ENCODE measurements around the gene TJP3.

TJP3 gene

GRCh38 chr19:3775374-3775711, 67.2 kb downstream of the TJP3 start:
- Histone ChIP-seq H3K27me3 (ENCODE audit: low read depth, low read length) (no peaks in the 10 kb centered on the region), H3K36me3 (ENCODE audit: control insufficient read depth in 1 of 2, insufficient read depth in 2 of 2, low read length in 2 of 2) (no peaks in the 10 kb centered on the region), H3K4me3 (ENCODE audit: low read depth in 1 of 2, low read length in 2 of 2) (no peak overlapping the region), H3K27ac (ENCODE audit: low read length) (no peak overlapping the region), H3K9me3 (ENCODE audit: control insufficient read depth in 1 of 2, low read length in 2 of 2) (no peaks in the 10 kb centered on the region), H3K4me1 (ENCODE audit: control insufficient read depth in 1 of 2, insufficient read depth in 2 of 2, low read length in 2 of 2) (no peaks in the 10 kb centered on the region)

GRCh38 chr19:3775831-3776230, 67.6 kb downstream of the TJP3 start:
- Histone ChIP-seq H3K9me3 (ENCODE audit: control insufficient read depth in 1 of 2, low read length in 2 of 2) (peaks cover 0 to 3% of the 10 kb centered on the region in 2 donors), H3K36me3 (ENCODE audit: control insufficient read depth in 1 of 2, insufficient read depth in 2 of 2, low read length in 2 of 2) (no peaks in the 10 kb centered on the region), H3K4me1 (ENCODE audit: control insufficient read depth in 1 of 2, insufficient read depth in 2 of 2, low read length in 2 of 2) (no peaks in the 10 kb centered on the region), H3K27me3 (ENCODE audit: low read depth, low read length) (no peaks in the 10 kb centered on the region), H3K4me3 (ENCODE audit: low read depth in 1 of 2, low read length in 2 of 2) (no peak overlapping the region), H3K27ac (ENCODE audit: low read length) (no peak overlapping the region)

DNA sequence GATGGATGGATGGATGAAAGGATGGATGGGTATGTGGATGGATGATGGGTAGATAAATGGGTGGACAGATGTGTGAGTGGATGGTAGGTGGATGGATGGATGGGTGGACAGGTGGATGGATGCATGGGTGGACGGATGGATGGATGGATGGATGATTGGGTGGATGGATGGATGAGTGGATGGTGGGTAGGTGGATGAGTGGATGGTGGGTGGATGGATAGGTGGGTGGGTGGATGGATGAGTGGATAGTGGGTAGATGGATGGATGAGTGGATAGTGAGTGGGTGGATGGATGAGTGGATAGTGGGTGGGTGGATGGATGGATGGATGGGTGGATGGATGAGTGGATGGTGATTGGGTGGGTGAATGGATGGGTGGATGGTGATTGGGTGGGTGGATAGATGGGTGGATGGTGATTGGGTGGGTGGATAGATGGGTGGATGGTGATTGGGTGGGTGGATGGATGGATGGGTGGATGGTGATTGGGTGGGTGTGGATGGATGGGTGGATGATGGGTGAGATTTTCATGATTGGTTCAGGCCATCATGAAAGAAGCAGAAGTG, 68.4 kb downstream of the TJP3 start:
- Histone ChIP-seq H3K4me1 (ENCODE audit: control insufficient read depth in 1 of 2, insufficient read depth in 2 of 2, low read length in 2 of 2) (no peaks in the 10 kb centered on the region), H3K36me3 (ENCODE audit: control insufficient read depth in 1 of 2, insufficient read depth in 2 of 2, low read length in 2 of 2) (no peaks in the 10 kb centered on the region), H3K27me3 (ENCODE audit: low read depth, low read length) (no peaks in the 10 kb centered on the region), H3K27ac (ENCODE audit: low read length) (no peak overlapping the region), H3K9me3 (ENCODE audit: control insufficient read depth in 1 of 2, low read length in 2 of 2) (peaks cover 2 to 10% of the 10 kb centered on the region in 2 donors), H3K4me3 (ENCODE audit: low read depth in 1 of 2, low read length in 2 of 2) (no peak overlapping the region)

GRCh38 chr19:3778104-3778867, 70.1 kb downstream of the TJP3 start:
- no peaks in the 10 kb centered on the region for H3K4me1 ChIP-seq (ENCODE audit: control insufficient read depth in 1 of 2, insufficient read depth in 2 of 2, low read length in 2 of 2)
- H3K36me3 ChIP-seq (ENCODE audit: control insufficient read depth in 1 of 2, insufficient read depth in 2 of 2, low read length in 2 of 2): no peaks in the 10 kb centered on the region
- H3K4me3 ChIP-seq (ENCODE audit: low read depth in 1 of 2, low read length in 2 of 2): no peak overlapping the region
- H3K9me3 ChIP-seq (ENCODE audit: control insufficient read depth in 1 of 2, low read length in 2 of 2): peaks cover 12 to 25% of the 10 kb centered on the region in 2 donors
- H3K27ac ChIP-seq (ENCODE audit: low read length): no peak overlapping the region
- no peaks in the 10 kb centered on the region for H3K27me3 ChIP-seq (ENCODE audit: low read depth, low read length)

- Histone ChIP-seq H3K4me1 (ENCODE audit: control insufficient read depth in 1 of 2, insufficient read depth in 2 of 2, low read length in 2 of 2) (no peaks in the 10 kb centered on the region), H3K27me3 (ENCODE audit: low read depth, low read length) (no peaks in the 10 kb centered on the region), H3K9me3 (ENCODE audit: control insufficient read depth in 1 of 2, low read length in 2 of 2) (peaks cover 12 to 25% of the 10 kb centered on the region in 2 donors), H3K4me3 (ENCODE audit: low read depth in 1 of 2, low read length in 2 of 2) (no peak overlapping the region), H3K36me3 (ENCODE audit: control insufficient read depth in 1 of 2, insufficient read depth in 2 of 2, low read length in 2 of 2) (no peaks in the 10 kb centered on the region), H3K27ac (ENCODE audit: low read length) (no peak overlapping the region)
Observed at GRCh38 chr19:3778899-3779723, 70.9 kb downstream of the TJP3 start.

DNA sequence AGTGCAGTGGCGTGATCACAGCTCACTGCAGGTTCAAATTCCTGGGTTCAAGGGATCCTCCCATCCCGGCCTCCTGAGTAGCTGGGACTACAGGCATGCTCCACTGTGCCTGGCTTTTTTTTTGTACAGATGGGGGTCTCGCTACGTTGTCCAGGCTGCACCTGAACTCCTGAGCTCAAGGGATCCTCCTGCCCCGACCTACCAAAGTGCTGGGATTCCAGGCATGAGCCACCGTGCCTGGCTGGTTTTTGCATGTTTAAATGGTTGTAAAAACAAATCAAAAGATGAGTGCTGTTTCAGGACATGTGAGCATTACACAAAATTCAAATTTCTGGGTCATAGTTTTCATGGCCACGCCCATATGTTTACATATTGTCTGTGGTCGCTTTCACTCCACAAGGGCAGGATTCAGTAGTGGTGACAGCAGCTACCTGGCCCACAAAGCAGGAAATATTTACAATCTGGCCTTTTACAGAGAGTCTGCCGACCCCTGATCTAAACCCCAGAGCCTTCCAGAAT, 72.7 kb downstream of the TJP3 start:
- no peak overlapping the region for H3K27ac ChIP-seq (ENCODE audit: low read length)
- H3K4me1 ChIP-seq (ENCODE audit: control insufficient read depth in 1 of 2, insufficient read depth in 2 of 2, low read length in 2 of 2): peaks cover 0 to 11% of the 10 kb centered on the region in 2 donors
- H3K9me3 ChIP-seq (ENCODE audit: control insufficient read depth in 1 of 2, low read length in 2 of 2): peaks cover 12 to 25% of the 10 kb centered on the region in 2 donors
- H3K36me3 ChIP-seq (ENCODE audit: control insufficient read depth in 1 of 2, insufficient read depth in 2 of 2, low read length in 2 of 2): no peaks in the 10 kb centered on the region
- no peak overlapping the region for H3K4me3 ChIP-seq (ENCODE audit: low read depth in 1 of 2, low read length in 2 of 2)
- no peaks in the 10 kb centered on the region for H3K27me3 ChIP-seq (ENCODE audit: low read depth, low read length)

GRCh38 chr19:3781603-3782002, 73.4 kb downstream of the TJP3 start:
- Histone ChIP-seq H3K27me3 (ENCODE audit: low read depth, low read length) (no peaks in the 10 kb centered on the region), H3K9me3 (ENCODE audit: control insufficient read depth in 1 of 2, low read length in 2 of 2) (peaks cover 12 to 25% of the 10 kb centered on the region in 2 donors), H3K4me1 (ENCODE audit: control insufficient read depth in 1 of 2, insufficient read depth in 2 of 2, low read length in 2 of 2) (peaks cover 0 to 14% of the 10 kb centered on the region in 2 donors), H3K36me3 (ENCODE audit: control insufficient read depth in 1 of 2, insufficient read depth in 2 of 2, low read length in 2 of 2) (no peaks in the 10 kb centered on the region), H3K27ac (ENCODE audit: low read length) (no peak overlapping the region), H3K4me3 (ENCODE audit: low read depth in 1 of 2, low read length in 2 of 2) (peak overlapping the region in 1 of 2 donors; percentile 34)

DNA sequence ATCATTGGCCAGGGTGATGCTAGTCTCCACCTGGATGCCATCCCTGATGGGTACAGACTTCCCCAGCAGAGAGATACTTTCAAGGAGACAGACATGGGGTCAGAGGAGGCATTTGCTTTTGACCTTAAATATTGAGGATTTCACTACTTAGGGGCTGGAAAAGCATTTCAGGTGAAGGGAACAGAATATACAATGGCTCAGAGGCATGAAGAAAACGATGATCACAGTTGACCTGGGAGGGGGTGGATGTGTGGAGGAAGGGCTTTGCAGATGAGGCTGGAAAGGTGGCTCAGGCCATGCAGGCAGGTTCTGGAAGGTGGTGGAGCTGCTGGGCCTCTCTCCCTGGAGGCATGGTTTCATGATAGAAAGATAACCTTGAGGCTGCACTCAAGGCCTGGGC, 74.1 kb downstream of the TJP3 start:
- Histone ChIP-seq H3K27ac (ENCODE audit: low read length) (no peak overlapping the region), H3K4me3 (ENCODE audit: low read depth in 1 of 2, low read length in 2 of 2) (peak overlapping the region in 1 of 2 donors; percentile 34), H3K9me3 (ENCODE audit: control insufficient read depth in 1 of 2, low read length in 2 of 2) (peaks cover 12 to 25% of the 10 kb centered on the region in 2 donors), H3K4me1 (ENCODE audit: control insufficient read depth in 1 of 2, insufficient read depth in 2 of 2, low read length in 2 of 2) (peaks cover 0 to 14% of the 10 kb centered on the region in 2 donors), H3K27me3 (ENCODE audit: low read depth, low read length) (no peaks in the 10 kb centered on the region), H3K36me3 (ENCODE audit: control insufficient read depth in 1 of 2, insufficient read depth in 2 of 2, low read length in 2 of 2) (no peaks in the 10 kb centered on the region)

- H3K27me3 ChIP-seq (ENCODE audit: low read depth, low read length): no peaks in the 10 kb centered on the region
- peak overlapping the region in 1 of 2 donors; percentile 34 for H3K4me3 ChIP-seq (ENCODE audit: low read depth in 1 of 2, low read length in 2 of 2)
- H3K4me1 ChIP-seq (ENCODE audit: control insufficient read depth in 1 of 2, insufficient read depth in 2 of 2, low read length in 2 of 2): peaks cover 0 to 14% of the 10 kb centered on the region in 2 donors
- no peaks in the 10 kb centered on the region for H3K36me3 ChIP-seq (ENCODE audit: control insufficient read depth in 1 of 2, insufficient read depth in 2 of 2, low read length in 2 of 2)
- H3K27ac ChIP-seq (ENCODE audit: low read length): no peak overlapping the region
- peaks cover 12 to 25% of the 10 kb centered on the region in 2 donors for H3K9me3 ChIP-seq (ENCODE audit: control insufficient read depth in 1 of 2, low read length in 2 of 2)
Observed at GRCh38 chr19:3782903-3783302, 74.7 kb downstream of the TJP3 start.

DNA sequence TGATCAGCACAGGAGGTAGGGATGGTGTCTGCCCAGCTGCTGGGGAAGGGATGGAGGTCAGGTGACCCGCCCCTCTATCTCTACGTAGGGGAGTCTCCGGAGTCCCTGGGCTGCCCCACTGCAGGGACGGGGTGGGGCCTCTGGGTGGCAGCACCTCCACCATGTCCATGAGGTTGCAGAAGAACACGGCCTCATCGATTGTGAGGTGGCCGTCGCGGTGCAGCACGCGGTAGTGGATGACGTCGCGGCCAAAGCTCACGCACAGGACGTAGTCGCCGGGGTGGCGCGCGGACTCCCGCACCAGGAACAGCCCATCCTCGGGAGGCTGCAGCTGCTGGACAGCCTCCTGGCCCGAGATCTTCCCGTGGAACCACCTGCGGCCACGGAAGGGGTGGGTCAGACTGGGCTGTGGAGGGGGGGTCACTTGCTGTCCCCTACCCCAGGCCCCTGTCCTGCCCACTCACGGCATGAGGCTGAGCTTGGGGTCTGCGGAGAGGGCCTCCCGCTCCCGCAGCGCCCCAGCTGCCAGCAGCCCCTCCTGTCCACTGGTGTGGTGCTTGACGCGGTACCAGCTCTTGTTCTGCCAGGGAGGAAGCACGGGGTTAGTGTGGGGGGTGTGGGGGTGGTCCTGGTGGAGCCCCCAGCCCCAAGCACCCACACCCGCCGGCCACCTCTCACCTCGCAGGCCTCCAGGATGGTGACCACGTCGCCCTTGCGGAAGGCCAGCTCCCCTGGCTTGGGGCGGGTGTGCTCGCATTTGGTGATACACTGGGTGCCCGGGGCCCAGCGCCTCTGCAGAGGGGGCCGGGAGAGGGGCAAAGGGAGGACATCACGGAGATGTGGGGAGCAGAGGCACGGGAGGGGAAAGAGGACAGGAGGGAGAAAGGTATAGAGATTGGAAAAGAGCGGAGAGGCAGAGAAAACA, 75.7 kb downstream of the TJP3 start:
- Histone ChIP-seq H3K4me1 (ENCODE audit: control insufficient read depth in 1 of 2, insufficient read depth in 2 of 2, low read length in 2 of 2) (peaks cover 0 to 14% of the 10 kb centered on the region in 2 donors), H3K27me3 (ENCODE audit: low read depth, low read length) (no peaks in the 10 kb centered on the region), H3K27ac (ENCODE audit: low read length) (no peak overlapping the region), H3K4me3 (ENCODE audit: low read depth in 1 of 2, low read length in 2 of 2) (no peak overlapping the region), H3K36me3 (ENCODE audit: control insufficient read depth in 1 of 2, insufficient read depth in 2 of 2, low read length in 2 of 2) (no peaks in the 10 kb centered on the region), H3K9me3 (ENCODE audit: control insufficient read depth in 1 of 2, low read length in 2 of 2) (peaks cover 12 to 25% of the 10 kb centered on the region in 2 donors)
